Measurements from ENCODE around the gene ARFGEF3.

The ARFGEF3 gene

GRCh38 chr6:138237463-138237862 is 75.7 kb downstream of the ARFGEF3 start:
- Histone ChIP-seq H3K4me1 (ENCODE audit: control insufficient read depth, insufficient read depth, low read length) (no peaks in the 10 kb centered on the region), H3K27ac (ENCODE audit: extremely low read depth, low read depth, low read length) (no peak overlapping the region), H3K4me3 (ENCODE audit: low read depth, low read length) (no peak overlapping the region), H3K9me3 (ENCODE audit: control insufficient read depth, insufficient read depth, low read depth, low read length) (no peaks in the 10 kb centered on the region), H3K36me3 (ENCODE audit: control insufficient read depth in 2 of 2, insufficient read depth in 1 of 2, low read length in 2 of 2) (no peaks in the 10 kb centered on the region; a peak in 1 of 3 replicates)
- TF ChIP-seq ZNF398 (tag by site-specific recombination; IDR thresholded peaks at IDR 0.05) = no peak
- TF ChIP-seq GLI4 (tag by site-specific recombination; IDR thresholded peaks at IDR 0.05) = no peak
- no peak for TF ChIP-seq ZNF596 (tag by site-specific recombination; IDR thresholded peaks at IDR 0.05)
- TF ChIP-seq ZNF214 (tag by site-specific recombination; IDR thresholded peaks at IDR 0.05; ENCODE audit: borderline replicate concordance) = no peak
- TF ChIP-seq ZBTB20 (tag by site-specific recombination; IDR thresholded peaks at IDR 0.05) = no peak
- TF ChIP-seq TRIM28 (IDR thresholded peaks at IDR 0.05; ENCODE audit: borderline replicate concordance, low read length) = no peak
- no peak for TF ChIP-seq KLF17 (tag by site-specific recombination; IDR thresholded peaks at IDR 0.05)
- no peak for TF ChIP-seq ZNF560 (tag by site-specific recombination; IDR thresholded peaks at IDR 0.05; ENCODE audit: borderline replicate concordance)
- TF ChIP-seq ZNF248 (tag by site-specific recombination; IDR thresholded peaks at IDR 0.05) = no peak
- TF ChIP-seq ZNF518A (tag by site-specific recombination; conservative IDR thresholded peaks at IDR 0.05; ENCODE audit: low read depth) = no peak
- TF ChIP-seq ZSCAN16 (tag by site-specific recombination; IDR thresholded peaks at IDR 0.05) = no peak
- TF ChIP-seq REPIN1 (tag by site-specific recombination; IDR thresholded peaks at IDR 0.05; ENCODE audit: low read depth) = no peak
- no peak for TF ChIP-seq ZNF239 (tag by site-specific recombination; IDR thresholded peaks at IDR 0.05)
- TF ChIP-seq SALL2 (tag by site-specific recombination; IDR thresholded peaks at IDR 0.05; ENCODE audit: borderline replicate concordance) = no peak
- no peak for TF ChIP-seq ZNF391 (tag by site-specific recombination; IDR thresholded peaks at IDR 0.05; ENCODE audit: borderline replicate concordance, low read depth)
- CTCF ChIA-PET = interaction anchor here (0.7 kb wide), 1 partner anchor 122 kb away, joined by 4 read pairs; no protein-coding TSS in a partner anchor
- POLR2A ChIA-PET = no interaction called here

- TF ChIP-seq AEBP2 (tag by site-specific recombination; IDR thresholded peaks at IDR 0.05; ENCODE audit: borderline replicate concordance) (no peak), GLI2 (tag by site-specific recombination; IDR thresholded peaks at IDR 0.05; ENCODE audit: borderline replicate concordance, low read depth) (no peak), ZNF514 (tag by site-specific recombination; IDR thresholded peaks at IDR 0.05) (no peak), ZNF404 (tag by site-specific recombination; IDR thresholded peaks at IDR 0.05) (no peak), ZNF791 (tag by site-specific recombination; IDR thresholded peaks at IDR 0.05) (no peak), ZNF398 (tag by site-specific recombination; IDR thresholded peaks at IDR 0.05) (no peak), ZNF121 (tag by site-specific recombination; IDR thresholded peaks at IDR 0.05) (no peak), BCL11B (tag by site-specific recombination; IDR thresholded peaks at IDR 0.05; ENCODE audit: low read depth) (no peak), ZNF701 (tag by site-specific recombination; IDR thresholded peaks at IDR 0.05) (no peak)
- no peaks in the 10 kb centered on the region; a peak in 1 of 3 replicates for H3K36me3 ChIP-seq (ENCODE audit: control insufficient read depth in 2 of 2, insufficient read depth in 1 of 2, low read length in 2 of 2)
- H3K27ac ChIP-seq (ENCODE audit: extremely low read depth, low read depth, low read length) = no peak overlapping the region
- CTCF ChIA-PET = no interaction called here
- no peak overlapping the region for H3K4me3 ChIP-seq (ENCODE audit: low read depth, low read length)
- no peaks in the 10 kb centered on the region for H3K4me1 ChIP-seq (ENCODE audit: control insufficient read depth, insufficient read depth, low read length)
- POLR2A ChIA-PET = interaction anchor here (0.5 kb wide), 1 partner anchor 34 kb away, joined by 3 read pairs; no protein-coding TSS in a partner anchor
- H3K9me3 ChIP-seq (ENCODE audit: control insufficient read depth, insufficient read depth, low read depth, low read length) = no peaks in the 10 kb centered on the region
Observed at GRCh38 chr6:138238368-138238767, 76.6 kb downstream of the ARFGEF3 start.
